ENCODE measurements around the gene SLC23A2. TPM values are rescaled to one million over a fixed set of nuclear protein-coding genes. Genes with fewer than 3 reads are reported as not detected.

Gene SLC23A2
- total RNA-seq, 1 donor from 2014 or later: 20.8 TPM

GRCh38 chr20:4912380-4913142 is 88.7 kb downstream of the SLC23A2 start:
- no peak overlapping the region for H3K27ac Mint-ChIP-seq (ENCODE audit: unreplicated experiment)

DNA sequence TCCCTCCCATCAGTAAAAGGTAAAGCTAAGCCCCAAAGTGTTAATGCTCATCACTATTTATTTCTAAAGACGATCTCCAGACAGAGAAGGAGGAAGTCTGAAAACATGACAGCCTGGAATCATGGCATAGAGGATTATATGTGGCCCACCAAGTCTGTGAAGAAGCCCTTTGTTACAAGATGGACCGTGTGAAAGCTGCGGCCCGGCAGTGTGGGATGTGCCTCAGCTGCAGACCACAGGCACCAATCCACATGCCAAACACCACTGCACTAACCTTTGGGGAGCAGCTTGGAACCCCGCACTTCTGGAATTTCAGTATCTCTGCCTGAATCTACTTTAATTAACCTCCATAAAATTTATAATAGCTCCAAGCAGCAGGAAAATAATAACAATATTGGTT is 90.4 kb downstream of the SLC23A2 start:
- Histone ChIP-seq H3K27ac (ENCODE audit: low read depth, low read length) (no peak overlapping the region), H3K9me3 (ENCODE audit: insufficient read depth, low read depth, low read length) (no peaks in the 10 kb centered on the region), H3K4me2 (ENCODE audit: low read length) (no peak overlapping the region), H3K36me3 (ENCODE audit: insufficient read depth, low read length) (no peaks in the 10 kb centered on the region), H3K79me2 (ENCODE audit: insufficient read depth, low read length) (no peaks in the 10 kb centered on the region), H3K4me3 (ENCODE audit: insufficient read depth, low read depth, low read length) (no peak overlapping the region), H3K9ac (ENCODE audit: low read length) (no peak overlapping the region), H4K20me1 (ENCODE audit: insufficient read depth, low read length) (no peaks in the 10 kb centered on the region), H3K27me3 (ENCODE audit: insufficient read depth, low read length) (no peaks in the 10 kb centered on the region), H3K4me1 (ENCODE audit: insufficient read depth, low read length) (no peaks in the 10 kb centered on the region), H2AFZ (ENCODE audit: low read depth, low read length) (no peak overlapping the region)
- Mint-ChIP-seq H3K4me3 (ENCODE audit: unreplicated experiment) (no peak overlapping the region), H3K27ac (ENCODE audit: unreplicated experiment) (no peak overlapping the region), H3K9me3 (ENCODE audit: unreplicated experiment) (no peaks in the 10 kb centered on the region), H3K4me1 (ENCODE audit: low read depth, unreplicated experiment) (no peaks in the 10 kb centered on the region), H3K27me3 (ENCODE audit: low read depth, unreplicated experiment) (no peaks in the 10 kb centered on the region), H3K36me3 (ENCODE audit: low read depth, unreplicated experiment) (peaks cover 5% of the 10 kb centered on the region)
- DNase-seq (ENCODE audit: low read depth) (no peak), FAIRE-seq (no peak)
- TF ChIP-seq EZH2 (IDR thresholded peaks at IDR 0.05; ENCODE audit: insufficient read depth, low read length): no peak
- TF ChIP-seq, protein P1, sequence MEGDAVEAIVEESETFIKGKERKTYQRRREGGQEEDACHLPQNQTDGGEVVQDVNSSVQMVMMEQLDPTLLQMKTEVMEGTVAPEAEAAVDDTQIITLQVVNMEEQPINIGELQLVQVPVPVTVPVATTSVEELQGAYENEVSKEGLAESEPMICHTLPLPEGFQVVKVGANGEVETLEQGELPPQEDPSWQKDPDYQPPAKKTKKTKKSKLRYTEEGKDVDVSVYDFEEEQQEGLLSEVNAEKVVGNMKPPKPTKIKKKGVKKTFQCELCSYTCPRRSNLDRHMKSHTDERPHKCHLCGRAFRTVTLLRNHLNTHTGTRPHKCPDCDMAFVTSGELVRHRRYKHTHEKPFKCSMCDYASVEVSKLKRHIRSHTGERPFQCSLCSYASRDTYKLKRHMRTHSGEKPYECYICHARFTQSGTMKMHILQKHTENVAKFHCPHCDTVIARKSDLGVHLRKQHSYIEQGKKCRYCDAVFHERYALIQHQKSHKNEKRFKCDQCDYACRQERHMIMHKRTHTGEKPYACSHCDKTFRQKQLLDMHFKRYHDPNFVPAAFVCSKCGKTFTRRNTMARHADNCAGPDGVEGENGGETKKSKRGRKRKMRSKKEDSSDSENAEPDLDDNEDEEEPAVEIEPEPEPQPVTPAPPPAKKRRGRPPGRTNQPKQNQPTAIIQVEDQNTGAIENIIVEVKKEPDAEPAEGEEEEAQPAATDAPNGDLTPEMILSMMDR (IDR thresholded peaks at IDR 0.05; ENCODE audit: insufficient read depth, low read depth, low read length): no peak

More at GRCh38 chr20:4912380-4913142, 88.7 kb downstream of the SLC23A2 start:
- Histone ChIP-seq H3K4me3 (ENCODE audit: insufficient read depth, low read depth, low read length) (no peak overlapping the region), H2AFZ (ENCODE audit: low read depth, low read length) (no peak overlapping the region), H3K9me3 (ENCODE audit: insufficient read depth, low read depth, low read length) (no peaks in the 10 kb centered on the region), H3K9ac (ENCODE audit: low read length) (no peak overlapping the region), H4K20me1 (ENCODE audit: insufficient read depth, low read length) (peaks cover 8% of the 10 kb centered on the region), H3K4me2 (ENCODE audit: low read length) (no peak overlapping the region), H3K27ac (ENCODE audit: low read depth, low read length) (no peak overlapping the region), H3K4me1 (ENCODE audit: insufficient read depth, low read length) (peaks cover 10% of the 10 kb centered on the region), H3K27me3 (ENCODE audit: insufficient read depth, low read length) (no peaks in the 10 kb centered on the region), H3K36me3 (ENCODE audit: insufficient read depth, low read length) (no peaks in the 10 kb centered on the region), H3K79me2 (ENCODE audit: insufficient read depth, low read length) (no peaks in the 10 kb centered on the region)
- H3K27me3 Mint-ChIP-seq (ENCODE audit: low read depth, unreplicated experiment): no peaks in the 10 kb centered on the region
- peaks cover 10% of the 10 kb centered on the region for H3K4me1 Mint-ChIP-seq (ENCODE audit: low read depth, unreplicated experiment)
- FAIRE-seq (no peak), DNase-seq (ENCODE audit: low read depth) (no peak)
- TF ChIP-seq EZH2 (IDR thresholded peaks at IDR 0.05; ENCODE audit: insufficient read depth, low read length): no peak
- TF ChIP-seq, protein P1 (IDR thresholded peaks at IDR 0.05; ENCODE audit: insufficient read depth, low read depth, low read length): no peak
- H3K9me3 Mint-ChIP-seq (ENCODE audit: unreplicated experiment): no peaks in the 10 kb centered on the region
- peaks cover 5% of the 10 kb centered on the region for H3K36me3 Mint-ChIP-seq (ENCODE audit: low read depth, unreplicated experiment)
- no peak overlapping the region for H3K4me3 Mint-ChIP-seq (ENCODE audit: unreplicated experiment)

DNA sequence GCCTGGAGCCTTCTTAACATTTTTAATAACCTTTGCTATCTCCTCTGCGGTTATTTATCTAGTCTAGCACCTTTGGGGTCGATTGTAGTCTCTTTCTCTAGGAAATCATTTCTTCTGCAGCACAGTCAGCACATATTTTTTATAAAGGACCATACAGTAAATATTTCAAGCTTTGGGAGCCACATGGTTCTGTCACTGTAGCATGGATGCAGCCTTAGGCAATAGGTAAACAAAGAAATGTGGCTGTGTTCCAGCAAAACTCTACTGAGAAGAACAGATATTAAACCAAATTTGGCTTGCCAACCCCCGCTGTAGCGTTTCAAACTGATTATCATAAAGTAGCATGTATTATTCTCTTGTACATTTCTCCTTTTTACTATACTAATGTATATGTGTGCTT is 95.7 kb downstream of the SLC23A2 start:
- no peak overlapping the region for H3K27ac Mint-ChIP-seq (ENCODE audit: unreplicated experiment)
- peaks cover 7% of the 10 kb centered on the region for H3K36me3 Mint-ChIP-seq (ENCODE audit: low read depth, unreplicated experiment)
- H3K27me3 Mint-ChIP-seq (ENCODE audit: low read depth, unreplicated experiment): no peaks in the 10 kb centered on the region
- no peaks in the 10 kb centered on the region for H3K9me3 ChIP-seq (ENCODE audit: insufficient read depth, low read depth, low read length)
- no peak overlapping the region for H3K4me2 ChIP-seq (ENCODE audit: low read length)
- DNase-seq (ENCODE audit: low read depth) (no peak), FAIRE-seq (no peak)
- H3K27ac ChIP-seq (ENCODE audit: low read depth, low read length): no peak overlapping the region
- no peaks in the 10 kb centered on the region for H3K79me2 ChIP-seq (ENCODE audit: insufficient read depth, low read length)
- H3K4me3 ChIP-seq (ENCODE audit: insufficient read depth, low read depth, low read length): no peak overlapping the region
- H3K27me3 ChIP-seq (ENCODE audit: insufficient read depth, low read length): no peaks in the 10 kb centered on the region
- H3K36me3 ChIP-seq (ENCODE audit: insufficient read depth, low read length): no peaks in the 10 kb centered on the region
- no peak overlapping the region for H2AFZ ChIP-seq (ENCODE audit: low read depth, low read length)
- no peaks in the 10 kb centered on the region for H3K4me1 Mint-ChIP-seq (ENCODE audit: low read depth, unreplicated experiment)
- no peak for TF ChIP-seq EZH2 (IDR thresholded peaks at IDR 0.05; ENCODE audit: insufficient read depth, low read length)
- TF ChIP-seq, protein P1 (IDR thresholded peaks at IDR 0.05; ENCODE audit: insufficient read depth, low read depth, low read length): no peak
- H3K9ac ChIP-seq (ENCODE audit: low read length): no peak overlapping the region
- H4K20me1 ChIP-seq (ENCODE audit: insufficient read depth, low read length): no peaks in the 10 kb centered on the region
- H3K9me3 Mint-ChIP-seq (ENCODE audit: unreplicated experiment): no peaks in the 10 kb centered on the region
- H3K4me1 ChIP-seq (ENCODE audit: insufficient read depth, low read length): no peaks in the 10 kb centered on the region
- no peak overlapping the region for H3K4me3 Mint-ChIP-seq (ENCODE audit: unreplicated experiment)

Measured in astrocyte (in vitro differentiated cells and primary cell).